HCT116 (cell line): ENCODE data around the gene PTGER1.
"Not testable (repeated sequence)": the region's sequence is repeated elsewhere in the genome, so short reads cannot be mapped to it uniquely, and the experiment has no call there.

Source experiments
- CEBPB ChIP-seq: IDR thresholded peaks from 2 replicates; pipeline ENCODE4 v1.6.1; 2012; ENCODE audit warnings: low read depth
- EZH2 ChIP-seq: fragments of 200-600 bp; sonication (generic); IDR thresholded peaks from 2 replicates; pipeline ENCODE4 v1.6.1; 2017; ENCODE audit warnings: antibody characterized with exemption, mixed run types
- EZH2phosphoT487 ChIP-seq: fragments of 200-600 bp; IDR thresholded peaks from 2 replicates; pipeline ENCODE4 v1.6.1; 2018; ENCODE audit warnings: antibody characterized with exemption, borderline replicate concordance
- POLR2A ChIP-seq: IDR thresholded peaks from 2 replicates; pipeline ENCODE4 v1.7.0; 2011; ENCODE audit warnings: borderline replicate concordance; ENCODE audit not compliant: insufficient read depth, insufficient read length; ENCODE audit errors: extremely low read depth
- TF ChIP-seq, protein P1 (sequence below), 3 experiments: fragments of 200-600 bp in 1 of 3; sonication (generic) in 1 of 3; IDR thresholded peaks in 2 of 3; conservative IDR thresholded peaks in 1 of 3; 2 replicates each; pipeline ENCODE4 v1.5.1; 2012 to 2017; ENCODE audit warnings: low read depth in 2 of 3, low read length in 2 of 3, antibody characterized with exemption in 1 of 3, borderline replicate concordance in 1 of 3, control low read depth in 1 of 3, mild to moderate bottlenecking in 1 of 3, mixed read lengths in 1 of 3, mixed run types in 1 of 3, moderate library complexity in 1 of 3; ENCODE audit not compliant: insufficient read depth in 1 of 3

DNA sequence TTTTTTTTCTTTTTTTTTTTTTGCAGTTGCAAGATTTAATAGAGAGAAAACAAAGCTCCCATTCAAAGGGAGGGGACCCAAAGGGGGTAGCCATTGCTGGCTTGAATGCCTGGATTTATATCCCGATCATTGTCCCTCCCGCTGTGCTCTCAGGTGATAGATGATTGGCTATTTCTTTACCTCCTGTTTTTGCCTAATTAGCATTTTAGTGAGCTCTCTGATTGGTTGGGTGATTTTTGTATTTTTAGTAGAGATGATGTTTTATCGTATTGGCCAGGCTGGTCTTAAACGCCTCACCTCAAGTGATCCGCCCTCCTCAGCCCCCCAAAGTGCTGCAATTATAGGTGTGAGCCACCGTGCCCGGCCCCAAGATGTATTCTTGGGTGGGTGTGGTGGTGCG lies 29.4 kb upstream of the PTGER1 start:
- TF ChIP-seq EZH2, EZH2phosphoT487, POLR2A, CEBPB: not testable (repeated sequence)
- TF ChIP-seq, protein P1, sequence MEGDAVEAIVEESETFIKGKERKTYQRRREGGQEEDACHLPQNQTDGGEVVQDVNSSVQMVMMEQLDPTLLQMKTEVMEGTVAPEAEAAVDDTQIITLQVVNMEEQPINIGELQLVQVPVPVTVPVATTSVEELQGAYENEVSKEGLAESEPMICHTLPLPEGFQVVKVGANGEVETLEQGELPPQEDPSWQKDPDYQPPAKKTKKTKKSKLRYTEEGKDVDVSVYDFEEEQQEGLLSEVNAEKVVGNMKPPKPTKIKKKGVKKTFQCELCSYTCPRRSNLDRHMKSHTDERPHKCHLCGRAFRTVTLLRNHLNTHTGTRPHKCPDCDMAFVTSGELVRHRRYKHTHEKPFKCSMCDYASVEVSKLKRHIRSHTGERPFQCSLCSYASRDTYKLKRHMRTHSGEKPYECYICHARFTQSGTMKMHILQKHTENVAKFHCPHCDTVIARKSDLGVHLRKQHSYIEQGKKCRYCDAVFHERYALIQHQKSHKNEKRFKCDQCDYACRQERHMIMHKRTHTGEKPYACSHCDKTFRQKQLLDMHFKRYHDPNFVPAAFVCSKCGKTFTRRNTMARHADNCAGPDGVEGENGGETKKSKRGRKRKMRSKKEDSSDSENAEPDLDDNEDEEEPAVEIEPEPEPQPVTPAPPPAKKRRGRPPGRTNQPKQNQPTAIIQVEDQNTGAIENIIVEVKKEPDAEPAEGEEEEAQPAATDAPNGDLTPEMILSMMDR (IDR thresholded peaks at IDR 0.05 in 2 of 3, conservative IDR thresholded peaks at IDR 0.05 in 1 of 3; ENCODE audit: borderline replicate concordance in 1 of 3, insufficient read depth in 1 of 3, low read depth in 2 of 3, low read length in 2 of 3) = not testable (repeated sequence)
